Glutamatergic neuron (in vitro differentiated cells): ENCODE measurements around the gene KIF21B. TPM values are rescaled to one million over a fixed set of nuclear protein-coding genes. Genes with fewer than 3 reads are reported as not detected.
A peak's percentile ranks its signal among the peaks of the same experiment; 100 is the strongest.

Experiments
- DNase-seq: peaks from one replicate; pipeline ENCODE4 v3.0.0; 2022
- H3K27ac Mint-ChIP-seq: one replicate; pipeline ENCODE4 v1.8.0; 2020; ENCODE audit warnings: mild to moderate bottlenecking, mixed read lengths, inconsistent platforms; ENCODE audit not compliant: unreplicated experiment
- H3K27me3 Mint-ChIP-seq: one replicate; pipeline ENCODE4 v1.8.0; 2020; ENCODE audit warnings: mild to moderate bottlenecking, moderate library complexity, mixed read lengths, inconsistent platforms; ENCODE audit not compliant: unreplicated experiment
- H3K36me3 Mint-ChIP-seq: one replicate; pipeline ENCODE4 v1.8.0; 2020; ENCODE audit warnings: mild to moderate bottlenecking, mixed read lengths, inconsistent platforms; ENCODE audit not compliant: unreplicated experiment
- H3K4me1 Mint-ChIP-seq: one replicate; pipeline ENCODE4 v1.8.0; 2020; ENCODE audit warnings: mild to moderate bottlenecking, low read depth, mixed read lengths, inconsistent platforms; ENCODE audit not compliant: unreplicated experiment
- H3K4me3 Mint-ChIP-seq: one replicate; pipeline ENCODE4 v1.8.0; 2020; ENCODE audit warnings: mild to moderate bottlenecking, mixed read lengths, inconsistent platforms; ENCODE audit not compliant: unreplicated experiment
- H3K9me3 Mint-ChIP-seq: one replicate; pipeline ENCODE4 v1.8.0; 2020; ENCODE audit warnings: mild to moderate bottlenecking, moderate library complexity, mixed read lengths, inconsistent platforms; ENCODE audit not compliant: unreplicated experiment
- total RNA-seq: library from RNA; stranded (reverse); fragmentation: NEBNext Ultra II Directional; extraction: Animal tissue kit (Norgen Biotek cat#: 25700); gene quantifications from one replicate; pipeline ENCODE4 v1.2.1, GENCODE V29; 2021; ENCODE audit not compliant: unreplicated experiment
- TF ChIP-seq, protein P1 (sequence below): fragments of 200-600 bp; sonication (generic); IDR thresholded peaks from one replicate; pipeline ENCODE4 v1.5.0; 2021; ENCODE audit not compliant: partially characterized antibody, unreplicated experiment

The KIF21B gene
- total RNA-seq, 1 donor from 2014 or later: 51.1 TPM

- no peaks in the 10 kb centered on the region for H3K36me3 Mint-ChIP-seq
- H3K4me1 Mint-ChIP-seq: peaks cover 34% of the 10 kb centered on the region
- DNase-seq: peak; percentile 45
- peaks cover 8% of the 10 kb centered on the region for H3K9me3 Mint-ChIP-seq
- H3K27me3 Mint-ChIP-seq: peaks cover 10% of the 10 kb centered on the region
- TF ChIP-seq, protein P1, sequence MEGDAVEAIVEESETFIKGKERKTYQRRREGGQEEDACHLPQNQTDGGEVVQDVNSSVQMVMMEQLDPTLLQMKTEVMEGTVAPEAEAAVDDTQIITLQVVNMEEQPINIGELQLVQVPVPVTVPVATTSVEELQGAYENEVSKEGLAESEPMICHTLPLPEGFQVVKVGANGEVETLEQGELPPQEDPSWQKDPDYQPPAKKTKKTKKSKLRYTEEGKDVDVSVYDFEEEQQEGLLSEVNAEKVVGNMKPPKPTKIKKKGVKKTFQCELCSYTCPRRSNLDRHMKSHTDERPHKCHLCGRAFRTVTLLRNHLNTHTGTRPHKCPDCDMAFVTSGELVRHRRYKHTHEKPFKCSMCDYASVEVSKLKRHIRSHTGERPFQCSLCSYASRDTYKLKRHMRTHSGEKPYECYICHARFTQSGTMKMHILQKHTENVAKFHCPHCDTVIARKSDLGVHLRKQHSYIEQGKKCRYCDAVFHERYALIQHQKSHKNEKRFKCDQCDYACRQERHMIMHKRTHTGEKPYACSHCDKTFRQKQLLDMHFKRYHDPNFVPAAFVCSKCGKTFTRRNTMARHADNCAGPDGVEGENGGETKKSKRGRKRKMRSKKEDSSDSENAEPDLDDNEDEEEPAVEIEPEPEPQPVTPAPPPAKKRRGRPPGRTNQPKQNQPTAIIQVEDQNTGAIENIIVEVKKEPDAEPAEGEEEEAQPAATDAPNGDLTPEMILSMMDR: no peak
- H3K4me3 Mint-ChIP-seq: no peak overlapping the region
- H3K27ac Mint-ChIP-seq: no peak overlapping the region
Observed at GRCh38 chr1:201013991-201014815, 9.3 kb downstream of the KIF21B start.

- H3K4me1 Mint-ChIP-seq: peaks cover 37% of the 10 kb centered on the region
- H3K27me3 Mint-ChIP-seq: peaks cover 10% of the 10 kb centered on the region
- no peak overlapping the region for H3K4me3 Mint-ChIP-seq
- H3K27ac Mint-ChIP-seq: no peak overlapping the region
- TF ChIP-seq, protein P1: no peak
- no peaks in the 10 kb centered on the region for H3K36me3 Mint-ChIP-seq
- DNase-seq: no peak
- H3K9me3 Mint-ChIP-seq: peaks cover 7% of the 10 kb centered on the region
Observed at GRCh38 chr1:201013031-201013485, 10.5 kb downstream of the KIF21B start.

DNA sequence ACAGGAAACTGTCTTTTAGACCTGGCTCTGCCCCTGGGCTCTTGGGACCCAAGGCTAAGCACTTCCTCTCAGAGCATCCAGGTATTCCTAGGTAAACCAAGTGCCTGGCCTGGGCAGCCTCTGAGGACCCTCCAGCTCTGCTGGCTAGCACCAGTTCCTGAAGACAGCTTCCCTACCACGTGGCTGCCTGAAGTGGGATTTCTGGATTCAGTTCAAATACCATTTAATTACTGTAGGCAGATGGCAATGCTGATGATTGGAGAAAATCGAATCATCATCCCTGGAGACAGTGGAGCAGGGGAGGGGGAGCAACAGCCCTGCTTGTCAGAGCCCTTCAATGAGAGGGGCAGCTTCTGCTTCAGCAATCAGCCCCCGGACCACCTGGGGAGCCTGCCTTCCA, 11.9 kb downstream of the KIF21B start:
- Mint-ChIP-seq H3K4me1 (peaks cover 33% of the 10 kb centered on the region), H3K27me3 (peaks cover 10% of the 10 kb centered on the region), H3K27ac (no peak overlapping the region), H3K36me3 (no peaks in the 10 kb centered on the region), H3K4me3 (peak overlapping the region; percentile 18), H3K9me3 (peaks cover 4% of the 10 kb centered on the region)
- DNase-seq: peak; percentile 46
- TF ChIP-seq, protein P1: no peak

DNA sequence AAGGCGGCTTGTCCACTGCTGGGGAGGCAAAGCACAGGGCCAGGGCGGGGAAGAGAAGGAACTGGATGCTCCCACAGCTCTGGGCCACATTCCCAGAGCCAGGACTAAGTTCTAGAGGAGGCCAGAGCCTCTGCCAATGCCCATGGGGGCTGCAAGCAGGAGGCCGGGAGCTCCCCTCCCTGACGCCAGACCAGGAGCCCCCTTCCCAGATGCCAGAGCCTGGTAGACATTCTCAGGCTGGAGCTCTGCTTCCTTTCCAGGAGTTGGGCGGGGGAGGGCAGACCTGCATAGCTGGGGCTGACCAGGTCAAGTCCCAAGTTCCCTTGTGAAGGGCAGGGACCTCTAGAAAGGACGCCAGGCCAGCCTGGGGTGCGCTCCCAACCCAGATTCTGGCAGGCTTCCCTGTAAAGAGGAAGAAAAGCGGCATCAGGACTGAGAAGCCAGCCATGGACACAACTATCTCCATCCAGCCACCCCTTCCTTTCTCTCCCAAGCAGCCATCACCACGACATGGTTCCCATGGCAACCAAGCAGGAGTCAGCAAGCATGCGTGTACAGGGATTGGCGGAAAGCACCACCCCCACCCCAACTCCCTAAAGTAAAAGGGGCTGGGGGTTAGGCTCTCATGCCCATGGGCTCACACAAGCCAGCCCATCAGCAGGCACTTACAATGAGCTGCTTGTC, 13.4 kb downstream of the KIF21B start:
- Mint-ChIP-seq H3K27ac (no peak overlapping the region), H3K4me1 (peaks cover 23% of the 10 kb centered on the region), H3K4me3 (peak overlapping the region; percentile 36), H3K27me3 (peaks cover 6% of the 10 kb centered on the region), H3K9me3 (peaks cover 6% of the 10 kb centered on the region), H3K36me3 (no peaks in the 10 kb centered on the region)
- TF ChIP-seq, protein P1: no peak
- no peak for DNase-seq
